Testis (tissue), 3 donors: Measurements from ENCODE around the gene NACC2. TPM values are rescaled to one million over a fixed set of nuclear protein-coding genes. Genes with fewer than 3 reads are reported as not detected.
A peak's percentile ranks its signal among the peaks of the same experiment; 100 is the strongest.

ENCODE experiments used
- DNase-seq: peaks from one replicate; pipeline ENCODE4 v3.0.0-alpha.2; 2019
- H3K27ac ChIP-seq, 2 donors: fragments of 200-600 bp; sonication (generic); one replicate each; pipeline ENCODE4 v1.5.1; 2019
- H3K27me3 ChIP-seq: fragments of 200-600 bp; sonication (generic); one replicate; pipeline ENCODE4 v1.5.1; 2019
- H3K36me3 ChIP-seq: fragments of 200-600 bp; sonication (generic); one replicate; pipeline ENCODE4 v1.5.1; 2017; ENCODE audit warnings: low read depth; ENCODE audit errors: missing control alignments
- H3K4me1 ChIP-seq: fragments of 200-600 bp; sonication (generic); one replicate; pipeline ENCODE4 v1.5.1; 2019
- H3K4me3 ChIP-seq, 2 donors: fragments of 200-600 bp; sonication (generic); one replicate each; pipeline ENCODE4 v1.5.1; 2017 to 2019
- H3K9me3 ChIP-seq: fragments of 200-600 bp; sonication (generic); one replicate; pipeline ENCODE4 v1.5.1; 2017
- CTCF ChIP-seq, 3 experiments: fragments of 450-650 bp in 2 of 3; fragments of 200-600 bp in 1 of 3; sonication (generic) in 1 of 3; IDR thresholded peaks; one replicate each; pipeline ENCODE4 v1.5.1; 2016 to 2019; ENCODE audit warnings: antibody characterized with exemption in 3 of 3, mild to moderate bottlenecking in 2 of 3, moderate library complexity in 1 of 3
- POLR2A ChIP-seq: fragments of 450-650 bp; IDR thresholded peaks from one replicate; pipeline ENCODE4 v1.6.1; 2017; ENCODE audit warnings: antibody characterized with exemption, mild to moderate bottlenecking, moderate library complexity
- WGBS, 2 donors: methylation state at CpG; one replicate each; pipeline ENCODE4 v1.1.5; 2018; 5-methylcytosine and 5-hydroxymethylcytosine counted together
- intact Hi-C: fragments of 100-400 bp; cut with DNase I; formaldehyde crosslinking; loops from one replicate; pipeline ENCODE4 v1.15.1; 2023; ENCODE audit warnings: low total_unique reads
- polyA plus RNA-seq: library from polyadenylated mRNA; stranded (reverse); fragments of 350-450 nt; fragmentation: Illumina TruSeq; extraction: RNeasy Lipid Tissue Mini Kit (QIAGEN cat#74804); gene quantifications from one replicate; pipeline ENCODE4 v1.2.3, GENCODE V29; 2014; ENCODE audit warnings: low read depth, low replicate concordance; ENCODE audit not compliant: insufficient read depth
- total RNA-seq, 2 donors: library from RNA; depleted of rRNA; stranded (reverse); fragments of >200 nt; gene quantifications; one replicate each; pipeline ENCODE4 v1.2.3, GENCODE V29; 2016

NACC2 gene
- total and polyA plus RNA-seq, 3 donors from 2014 or later: 29.3 to 49.7 (median 49.5) TPM

- Histone ChIP-seq H3K9me3 (no peaks in the 10 kb centered on the region), H3K36me3 (no peaks in the 10 kb centered on the region), H3K27ac (no peak overlapping the region), H3K4me1 (peaks cover 11% of the 10 kb centered on the region), H3K4me3 (peak overlapping the region in 1 of 2 donors; percentile 84), H3K27me3 (no peaks in the 10 kb centered on the region)
- DNase-seq: no peak
- intact Hi-C loops: no loop called here
- TF ChIP-seq CTCF (IDR thresholded peaks at IDR 0.05) (no peak), POLR2A (no peak)
- WGBS, 2 donors: 39 to 45% methylated on average over 9 of the region's 9 CpGs
Observed at GRCh38 chr9:135959814-135960213, 135.3 kb downstream of the NACC2 start.

GRCh38 chr9:135958485-135958884 is 136.6 kb downstream of the NACC2 start:
- 80 to 85% methylated on average over 12 of the region's 12 CpGs for WGBS, 2 donors
- no peaks in the 10 kb centered on the region for H3K9me3 ChIP-seq
- H3K36me3 ChIP-seq: no peaks in the 10 kb centered on the region
- TF ChIP-seq POLR2A (no peak), CTCF (IDR thresholded peaks at IDR 0.05) (no peak)
- no peak overlapping the region for H3K4me3 ChIP-seq
- intact Hi-C loops: no loop called here
- H3K4me1 ChIP-seq: peaks cover 11% of the 10 kb centered on the region
- H3K27me3 ChIP-seq: no peaks in the 10 kb centered on the region
- H3K27ac ChIP-seq: no peak overlapping the region
- no peak for DNase-seq

GRCh38 chr9:135957431-135957830 is 137.7 kb downstream of the NACC2 start:
- Histone ChIP-seq H3K4me3 (no peak overlapping the region), H3K27ac (no peak overlapping the region), H3K4me1 (peaks cover 11% of the 10 kb centered on the region), H3K9me3 (no peaks in the 10 kb centered on the region), H3K27me3 (no peaks in the 10 kb centered on the region), H3K36me3 (no peaks in the 10 kb centered on the region)
- no peak for DNase-seq
- TF ChIP-seq CTCF (IDR thresholded peaks at IDR 0.05) (no peak), POLR2A (no peak)
- intact Hi-C loops: no loop called here
- 89 to 92% methylated on average over 9 of the region's 9 CpGs for WGBS, 2 donors

- DNase-seq: no peak
- Histone ChIP-seq H3K9me3 (no peaks in the 10 kb centered on the region), H3K27me3 (no peaks in the 10 kb centered on the region), H3K36me3 (no peaks in the 10 kb centered on the region), H3K4me1 (peaks cover 11% of the 10 kb centered on the region), H3K27ac (no peak overlapping the region), H3K4me3 (no peak overlapping the region)
- intact Hi-C loops: no loop called here
- TF ChIP-seq CTCF (IDR thresholded peaks at IDR 0.05): no peak
- no peak for TF ChIP-seq POLR2A
- 88 to 89% methylated on average over 6 to 8 of the region's 8 CpGs for WGBS, 2 donors
Observed at GRCh38 chr9:135956802-135957174, 138.3 kb downstream of the NACC2 start.

Other genes with a start within 250 kb of the NACC2 start
- 100 to 1,000 TPM in 1 of 2 donors, 10 to 100 TPM in 1; 93.7 to 102 TPM for gene CAMSAP1, start 187.7 kb downstream of the NACC2 start, total RNA-seq
- 44.1 TPM for gene CAMSAP1, start 187.7 kb downstream of the NACC2 start, polyA plus RNA-seq
- 10 to 100 TPM; 82.2 to 99.5 TPM for gene UBAC1, start 133.9 kb downstream of the NACC2 start, total RNA-seq
- gene UBAC1, start 133.9 kb downstream of the NACC2 start, polyA plus RNA-seq: 92.5 TPM
- gene TMEM250, start 23.6 kb upstream of the NACC2 start, total RNA-seq: 10 to 100 TPM; 57.8 to 73.0 TPM
- 29.4 TPM for gene TMEM250, start 23.6 kb upstream of the NACC2 start, polyA plus RNA-seq
- under 1 TPM; 0.55 to 0.62 TPM for gene LHX3, start 109.8 kb upstream of the NACC2 start, total RNA-seq
- not detected for gene LHX3, start 109.8 kb upstream of the NACC2 start, polyA plus RNA-seq
- 10 to 100 TPM; 22.1 to 23.3 TPM for gene QSOX2, start 150.5 kb upstream of the NACC2 start, total RNA-seq
- 22.6 TPM for gene QSOX2, start 150.5 kb upstream of the NACC2 start, polyA plus RNA-seq
- 10 to 100 TPM; 13.8 to 61.5 TPM for gene CCDC187, start 208.8 kb upstream of the NACC2 start, total RNA-seq
- gene CCDC187, start 208.8 kb upstream of the NACC2 start, polyA plus RNA-seq: 33.4 TPM
- 100 to 1,000 TPM in 1 of 2 donors, 10 to 100 TPM in 1; 84.4 to 101 TPM for gene GPSM1, start 232.2 kb upstream of the NACC2 start, total RNA-seq
- 33.5 TPM for gene GPSM1, start 232.2 kb upstream of the NACC2 start, polyA plus RNA-seq